Astrocyte (in vitro differentiated cells and primary cell): ENCODE data around the gene PARP9. TPM values are rescaled to one million over a fixed set of nuclear protein-coding genes. Genes with fewer than 3 reads are reported as not detected.
A peak's percentile ranks its signal among the peaks of the same experiment; 100 is the strongest.

Experiments used
- DNase-seq: peaks from one replicate; pipeline ENCODE4 v3.0.0-alpha.2; 2010; ENCODE audit warnings: low read depth
- FAIRE-seq: peaks from 2 replicates; lab custom pipeline; 2011; peaks lifted over from hg19 to GRCh38; lab: Jason Lieb, UNC
- H2AFZ ChIP-seq: 2 replicates; pipeline ENCODE4 v1.6.0; 2012; ENCODE audit warnings: low read depth, low read length, inconsistent platforms
- H3K27ac ChIP-seq: 2 replicates; pipeline ENCODE4 v1.5.1; 2011; ENCODE audit warnings: low read depth, low read length, inconsistent platforms
- H3K27me3 ChIP-seq: 2 replicates; pipeline ENCODE4 v1.6.0; 2011; ENCODE audit warnings: low read length, inconsistent platforms; ENCODE audit not compliant: insufficient read depth
- H3K36me3 ChIP-seq: 2 replicates; pipeline ENCODE4 v1.5.1; 2011; ENCODE audit warnings: low read length, inconsistent platforms; ENCODE audit not compliant: insufficient read depth
- H3K4me1 ChIP-seq: 2 replicates; pipeline ENCODE4 v1.5.1; 2011; ENCODE audit warnings: low read length, inconsistent platforms; ENCODE audit not compliant: insufficient read depth
- H3K4me2 ChIP-seq: 2 replicates; pipeline ENCODE4 v1.6.0; 2012; ENCODE audit warnings: low read length, inconsistent platforms
- H3K4me3 ChIP-seq: 2 replicates; pipeline ENCODE4 v1.5.1; 2011; ENCODE audit warnings: low read depth, mild to moderate bottlenecking, low read length, inconsistent platforms; ENCODE audit not compliant: insufficient read depth
- H3K79me2 ChIP-seq: 2 replicates; pipeline ENCODE4 v1.6.0; 2012; ENCODE audit warnings: mild to moderate bottlenecking, low read length, inconsistent platforms; ENCODE audit not compliant: insufficient read depth
- H3K9ac ChIP-seq: 2 replicates; pipeline ENCODE4 v1.6.0; 2012; ENCODE audit warnings: mild to moderate bottlenecking, low read length, inconsistent platforms
- H3K9me3 ChIP-seq: 2 replicates; pipeline ENCODE4 v1.5.1; 2012; ENCODE audit warnings: low read depth, mild to moderate bottlenecking, low read length, inconsistent platforms; ENCODE audit not compliant: insufficient read depth
- H4K20me1 ChIP-seq: 2 replicates; pipeline ENCODE4 v1.6.0; 2012; ENCODE audit warnings: low read length, inconsistent platforms; ENCODE audit not compliant: insufficient read depth
- H3K27ac Mint-ChIP-seq: one replicate; pipeline ENCODE4 v1.8.0; 2021; ENCODE audit warnings: mild to moderate bottlenecking, mixed read lengths; ENCODE audit not compliant: unreplicated experiment
- H3K27me3 Mint-ChIP-seq: one replicate; pipeline ENCODE4 v1.8.0; 2021; ENCODE audit warnings: low read depth, mixed read lengths; ENCODE audit not compliant: unreplicated experiment
- H3K36me3 Mint-ChIP-seq: one replicate; pipeline ENCODE4 v1.8.0; 2021; ENCODE audit warnings: low read depth, mixed read lengths; ENCODE audit not compliant: unreplicated experiment
- H3K4me1 Mint-ChIP-seq: one replicate; pipeline ENCODE4 v1.8.0; 2021; ENCODE audit warnings: low read depth, mixed read lengths; ENCODE audit not compliant: unreplicated experiment
- H3K4me3 Mint-ChIP-seq: one replicate; pipeline ENCODE4 v1.8.0; 2021; ENCODE audit warnings: mild to moderate bottlenecking, moderate library complexity, mixed read lengths; ENCODE audit not compliant: unreplicated experiment
- H3K9me3 Mint-ChIP-seq: one replicate; pipeline ENCODE4 v1.8.0; 2021; ENCODE audit warnings: mild to moderate bottlenecking, mixed read lengths; ENCODE audit not compliant: unreplicated experiment
- EZH2 ChIP-seq: IDR thresholded peaks from 2 replicates; pipeline ENCODE4 v1.6.1; 2012; ENCODE audit warnings: mild to moderate bottlenecking, low read length, inconsistent platforms; ENCODE audit not compliant: insufficient read depth
- total RNA-seq: library from RNA; stranded (reverse); gene quantifications from 2 replicates; pipeline ENCODE4 v1.2.1, GENCODE V29; 2021
- TF ChIP-seq, protein P1 (sequence below): IDR thresholded peaks from 2 replicates; pipeline ENCODE4 v1.5.1; 2011; ENCODE audit warnings: low read depth, mild to moderate bottlenecking, inconsistent platforms, low read length, moderate library complexity; ENCODE audit not compliant: insufficient read depth

PARP9 gene
- total RNA-seq, 1 donor from 2014 or later, result 74.1 TPM

GRCh38 chr3:122609798-122610559 is 45.9 kb upstream of the PARP9 start:
- no peaks in the 10 kb centered on the region for H3K9me3 ChIP-seq
- peak overlapping the region; percentile 69 for H3K27ac ChIP-seq
- Mint-ChIP-seq H3K27me3 (no peaks in the 10 kb centered on the region), H3K4me3 (no peak overlapping the region), H3K9me3 (peaks cover 5% of the 10 kb centered on the region), H3K36me3 (no peaks in the 10 kb centered on the region), H3K4me1 (peaks cover 7% of the 10 kb centered on the region), H3K27ac (peak overlapping the region; percentile 93)
- DNase-seq (peak; percentile 82), FAIRE-seq (no peak)
- TF ChIP-seq, protein P1, sequence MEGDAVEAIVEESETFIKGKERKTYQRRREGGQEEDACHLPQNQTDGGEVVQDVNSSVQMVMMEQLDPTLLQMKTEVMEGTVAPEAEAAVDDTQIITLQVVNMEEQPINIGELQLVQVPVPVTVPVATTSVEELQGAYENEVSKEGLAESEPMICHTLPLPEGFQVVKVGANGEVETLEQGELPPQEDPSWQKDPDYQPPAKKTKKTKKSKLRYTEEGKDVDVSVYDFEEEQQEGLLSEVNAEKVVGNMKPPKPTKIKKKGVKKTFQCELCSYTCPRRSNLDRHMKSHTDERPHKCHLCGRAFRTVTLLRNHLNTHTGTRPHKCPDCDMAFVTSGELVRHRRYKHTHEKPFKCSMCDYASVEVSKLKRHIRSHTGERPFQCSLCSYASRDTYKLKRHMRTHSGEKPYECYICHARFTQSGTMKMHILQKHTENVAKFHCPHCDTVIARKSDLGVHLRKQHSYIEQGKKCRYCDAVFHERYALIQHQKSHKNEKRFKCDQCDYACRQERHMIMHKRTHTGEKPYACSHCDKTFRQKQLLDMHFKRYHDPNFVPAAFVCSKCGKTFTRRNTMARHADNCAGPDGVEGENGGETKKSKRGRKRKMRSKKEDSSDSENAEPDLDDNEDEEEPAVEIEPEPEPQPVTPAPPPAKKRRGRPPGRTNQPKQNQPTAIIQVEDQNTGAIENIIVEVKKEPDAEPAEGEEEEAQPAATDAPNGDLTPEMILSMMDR, result no peak
- H3K4me2 ChIP-seq, result peak overlapping the region; percentile 70
- H4K20me1 ChIP-seq, result no peaks in the 10 kb centered on the region
- peak overlapping the region; percentile 76 for H2AFZ ChIP-seq
- peak overlapping the region; percentile 42 for H3K4me3 ChIP-seq
- H3K79me2 ChIP-seq, result no peaks in the 10 kb centered on the region
- no peaks in the 10 kb centered on the region for H3K27me3 ChIP-seq
- H3K9ac ChIP-seq, result peak overlapping the region; percentile 53
- H3K4me1 ChIP-seq, result no peaks in the 10 kb centered on the region
- no peaks in the 10 kb centered on the region for H3K36me3 ChIP-seq

DNA sequence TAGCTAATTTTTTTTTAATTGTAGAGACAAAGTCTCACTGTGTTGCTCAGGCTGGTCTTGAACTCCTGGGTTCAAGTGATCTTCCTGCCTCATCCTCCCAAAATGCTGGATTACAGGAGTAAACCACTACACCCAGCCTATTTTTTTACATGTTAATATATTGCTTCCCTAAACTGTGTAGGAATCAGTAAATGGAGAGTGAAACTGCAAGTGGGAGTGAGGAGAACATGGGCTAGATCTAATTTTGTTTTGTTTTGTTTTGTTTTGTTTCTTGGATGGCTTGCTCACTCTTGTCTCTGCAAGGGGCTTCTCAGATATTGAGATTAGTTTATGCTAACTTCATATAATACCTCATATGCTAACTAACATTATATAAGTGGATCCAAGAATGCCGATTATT is 44.8 kb upstream of the PARP9 start:
- H3K27ac Mint-ChIP-seq, result no peak overlapping the region
- H3K36me3 ChIP-seq, result no peaks in the 10 kb centered on the region
- H3K27me3 Mint-ChIP-seq, result no peaks in the 10 kb centered on the region
- no peak overlapping the region for H3K4me3 ChIP-seq
- no peak overlapping the region for H3K4me2 ChIP-seq
- H3K9me3 Mint-ChIP-seq, result peaks cover 5% of the 10 kb centered on the region
- H2AFZ ChIP-seq, result no peak overlapping the region
- H3K79me2 ChIP-seq, result no peaks in the 10 kb centered on the region
- FAIRE-seq, result no peak
- no peak for DNase-seq
- no peaks in the 10 kb centered on the region for H3K36me3 Mint-ChIP-seq
- no peaks in the 10 kb centered on the region for H3K27me3 ChIP-seq
- H3K4me1 ChIP-seq, result no peaks in the 10 kb centered on the region
- no peak for TF ChIP-seq EZH2
- TF ChIP-seq, protein P1, result no peak
- no peak overlapping the region for H3K27ac ChIP-seq
- H3K9me3 ChIP-seq, result no peaks in the 10 kb centered on the region
- no peaks in the 10 kb centered on the region for H4K20me1 ChIP-seq
- H3K4me3 Mint-ChIP-seq, result no peak overlapping the region
- H3K9ac ChIP-seq, result no peak overlapping the region
- H3K4me1 Mint-ChIP-seq, result peaks cover 7% of the 10 kb centered on the region

- Mint-ChIP-seq H3K9me3 (peaks cover 5% of the 10 kb centered on the region), H3K27ac (no peak overlapping the region), H3K36me3 (no peaks in the 10 kb centered on the region), H3K4me1 (peaks cover 3% of the 10 kb centered on the region), H3K27me3 (peaks cover 2% of the 10 kb centered on the region), H3K4me3 (no peak overlapping the region)
- FAIRE-seq (no peak), DNase-seq (no peak)
- Histone ChIP-seq H3K79me2 (no peaks in the 10 kb centered on the region), H3K9me3 (no peaks in the 10 kb centered on the region), H3K36me3 (no peaks in the 10 kb centered on the region), H4K20me1 (no peaks in the 10 kb centered on the region), H3K9ac (no peak overlapping the region), H3K4me1 (no peaks in the 10 kb centered on the region), H3K27ac (no peak overlapping the region), H3K27me3 (no peaks in the 10 kb centered on the region), H3K4me2 (no peak overlapping the region), H3K4me3 (no peak overlapping the region), H2AFZ (no peak overlapping the region)
- TF ChIP-seq, protein P1, result no peak
- no peak for TF ChIP-seq EZH2
These were observed 42.2 kb upstream of the PARP9 start for GRCh38 chr3:122606330-122606729.
